Frontal cortex (tissue), 4 donors: ENCODE results near the gene MS4A6A. TPM values are rescaled to one million over a fixed set of nuclear protein-coding genes. Genes with fewer than 3 reads are reported as not detected.
"Not testable (repeated sequence)": the region's sequence is repeated elsewhere in the genome, so short reads cannot be mapped to it uniquely, and the experiment has no call there.

ENCODE experiments used
- DNase-seq, 2 donors: peaks; one replicate each; pipeline ENCODE4 v3.0.0; 2012; ENCODE audit warnings: low spot score in 2 of 2
- FAIRE-seq: peaks from 2 replicates; lab custom pipeline; 2012; peaks lifted over from hg19 to GRCh38; lab: Jason Lieb, UNC
- small RNA-seq: library from RNA; depleted of rRNA; stranded (forward); fragments of <200 nt; gene quantifications from one replicate; pipeline ENCODE3, GENCODE V24; 2014
- total RNA-seq: library from RNA; depleted of rRNA; stranded (reverse); fragments of >200 nt; gene quantifications from one replicate; pipeline ENCODE4 v1.2.3, GENCODE V29; 2014
- donor health status: control.
- donor health status: control.
- donor health status: control.

Gene MS4A6A
- total RNA-seq, 1 donor from 2014 or later = 2.4 TPM

- no peak for FAIRE-seq
- no peak for DNase-seq
These were observed 51.0 kb downstream of the MS4A6A start for GRCh38 chr11:60131912-60132311.

- FAIRE-seq = no peak
- peak; percentile 3 to 14 for DNase-seq
These were observed 52.4 kb downstream of the MS4A6A start for GRCh38 chr11:60130496-60130895.

GRCh38 chr11:60129853-60130252 lies 53.0 kb downstream of the MS4A6A start:
- no peak for DNase-seq
- no peak for FAIRE-seq

GRCh38 chr11:60128866-60129265 lies 54.0 kb downstream of the MS4A6A start:
- DNase-seq, FAIRE-seq: not testable (repeated sequence)

- FAIRE-seq = no peak
- no peak for DNase-seq
These were observed 54.5 kb downstream of the MS4A6A start for GRCh38 chr11:60128376-60128775.

GRCh38 chr11:60127311-60127811 lies 55.5 kb downstream of the MS4A6A start:
- DNase-seq (no peak), FAIRE-seq (no peak)

- DNase-seq = no peak
- FAIRE-seq = peak; percentile 36
These were observed 56.8 kb downstream of the MS4A6A start for GRCh38 chr11:60125956-60126585.

GRCh38 chr11:60124802-60125432 lies 58.0 kb downstream of the MS4A6A start:
- FAIRE-seq (no peak), DNase-seq (no peak)

Small RNA genes lying within 50 kb of the gene (small RNA-seq; reads per million reads assigned to genes)
- not detected for gene MIR6503

Other genes with a start within 250 kb of the MS4A6A start
- 0.41 TPM for gene OOSP1, start 244.7 kb downstream of the MS4A6A start, total RNA-seq
- gene OOSP4A, start 219.1 kb downstream of the MS4A6A start, total RNA-seq = not detected
- gene OOSP4B, start 165.9 kb downstream of the MS4A6A start, total RNA-seq = not detected
- gene OOSP2, start 142.7 kb downstream of the MS4A6A start, total RNA-seq = not detected
- gene MS4A3, start 126.4 kb downstream of the MS4A6A start, total RNA-seq = 0.41 TPM
- gene MS4A2, start 94.4 kb downstream of the MS4A6A start, total RNA-seq = under 0.01 TPM
- not detected for gene MS4A4E, start 60.1 kb upstream of the MS4A6A start, total RNA-seq
- gene MS4A4A, start 97.6 kb upstream of the MS4A6A start, total RNA-seq = 2.0 TPM
- gene MS4A6E, start 144.2 kb upstream of the MS4A6A start, total RNA-seq = not detected
- gene MS4A7, start 195.4 kb upstream of the MS4A6A start, total RNA-seq = 1.2 TPM
- gene MS4A14, start 213.4 kb upstream of the MS4A6A start, total RNA-seq = not detected
- gene MS4A5, start 246.5 kb upstream of the MS4A6A start, total RNA-seq = not detected